HG03439 (cell line): Measurements from ENCODE around the gene BTBD16.

Experiments
- ATAC-seq: cut with Tn5 transposase; IDR thresholded peaks from one replicate; pipeline ENCODE4 v1.9.1; 2021; ENCODE audit warnings: mild to moderate bottlenecking, moderate library complexity; ENCODE audit not compliant: unreplicated experiment

Gene BTBD16

GRCh38 chr10:122308417-122309141 is 37.5 kb downstream of the BTBD16 start:
- no peak for ATAC-seq

GRCh38 chr10:122310311-122311050 is 39.4 kb downstream of the BTBD16 start:
- ATAC-seq, result no peak

GRCh38 chr10:122311051-122311410 is 39.9 kb downstream of the BTBD16 start:
- no peak for ATAC-seq

- no peak for ATAC-seq
Measured at GRCh38 chr10:122311716-122312115, 40.6 kb downstream of the BTBD16 start.

GRCh38 chr10:122316224-122316884 is 45.3 kb downstream of the BTBD16 start:
- ATAC-seq, result no peak

GRCh38 chr10:122321960-122322359 is 50.9 kb downstream of the BTBD16 start:
- no peak for ATAC-seq

- no peak for ATAC-seq
Measured at GRCh38 chr10:122323189-122323588, 52.1 kb downstream of the BTBD16 start.

- ATAC-seq, result no peak
Measured at GRCh38 chr10:122323941-122324675, 53.0 kb downstream of the BTBD16 start.

- ATAC-seq, result no peak
Measured at GRCh38 chr10:122325235-122325634, 54.1 kb downstream of the BTBD16 start.

GRCh38 chr10:122326385-122326784 is 55.3 kb downstream of the BTBD16 start:
- ATAC-seq, result no peak

- ATAC-seq, result no peak
Measured at GRCh38 chr10:122326806-122327205, 55.7 kb downstream of the BTBD16 start.

- ATAC-seq, result no peak
Measured at GRCh38 chr10:122327237-122328206, 56.4 kb downstream of the BTBD16 start.

GRCh38 chr10:122328676-122329075 is 57.6 kb downstream of the BTBD16 start:
- ATAC-seq, result no peak

GRCh38 chr10:122329416-122329815 is 58.3 kb downstream of the BTBD16 start:
- no peak for ATAC-seq

- ATAC-seq, result no peak
Measured at GRCh38 chr10:122331100-122331499, 60.0 kb downstream of the BTBD16 start.

- no peak for ATAC-seq
Measured at GRCh38 chr10:122331615-122332446, 60.7 kb downstream of the BTBD16 start.

GRCh38 chr10:122333037-122333436 is 61.9 kb downstream of the BTBD16 start:
- no peak for ATAC-seq

- ATAC-seq, result no peak
Measured at GRCh38 chr10:122336332-122336731, 65.2 kb downstream of the BTBD16 start.

GRCh38 chr10:122336961-122337360 is 65.9 kb downstream of the BTBD16 start:
- no peak for ATAC-seq
